Loucy (cell line): ENCODE measurements around the gene OPRL1.

Experiments used
- H2AFZ ChIP-seq: fragments of 200-600 bp; sonication (generic); 2 replicates; pipeline ENCODE4 v1.6.0; 2016; ENCODE audit warnings: antibody characterized with exemption, mild to moderate bottlenecking, low read length, moderate library complexity
- H3F3A ChIP-seq: fragments of 200-600 bp; 2 replicates; pipeline ENCODE4 v1.6.0; 2016; ENCODE audit warnings: antibody characterized with exemption, low read depth, mild to moderate bottlenecking
- H3K27me3 ChIP-seq: fragments of 200-600 bp; sonication (generic); 2 replicates; pipeline ENCODE4 v1.6.1; 2014; ENCODE audit warnings: low read length, mild to moderate bottlenecking; ENCODE audit not compliant: insufficient read depth, poor library complexity, severe bottlenecking
- H3K36me3 ChIP-seq: fragments of 200-600 bp; sonication (generic); 2 replicates; pipeline ENCODE4 v1.6.1; 2016; ENCODE audit warnings: low read length; ENCODE audit not compliant: insufficient read depth
- H3K4me1 ChIP-seq: fragments of 200-600 bp; sonication (generic); 2 replicates; pipeline ENCODE4 v1.5.1; 2014; ENCODE audit warnings: low read length, mild to moderate bottlenecking; ENCODE audit not compliant: insufficient read depth, poor library complexity, severe bottlenecking
- H3K4me2 ChIP-seq: fragments of 200-600 bp; sonication (generic); 2 replicates; pipeline ENCODE4 v1.6.0; 2014; ENCODE audit warnings: antibody characterized with exemption, low read length, low read depth, mild to moderate bottlenecking; ENCODE audit not compliant: poor library complexity, severe bottlenecking
- H3K4me3 ChIP-seq: fragments of 200-600 bp; sonication (generic); 2 replicates; pipeline ENCODE4 v1.5.1; 2014; ENCODE audit warnings: low read length, mild to moderate bottlenecking, mixed read lengths; ENCODE audit not compliant: poor library complexity, severe bottlenecking
- H3K79me2 ChIP-seq: fragments of 200-600 bp; sonication (generic); 2 replicates; pipeline ENCODE4 v1.6.1; 2014; ENCODE audit warnings: low read length; ENCODE audit not compliant: insufficient read depth
- H3K9ac ChIP-seq: fragments of 200-600 bp; sonication (generic); 2 replicates; pipeline ENCODE4 v1.6.0; 2014; ENCODE audit warnings: mild to moderate bottlenecking, low read depth, low read length, moderate library complexity; ENCODE audit not compliant: poor library complexity, severe bottlenecking
- H3K9me2 ChIP-seq: fragments of 200-600 bp; sonication (generic); replicated peaks from 2 replicates; pipeline ENCODE4 v1.6.1; 2016; ENCODE audit warnings: low read depth, low read length, mixed read lengths
- H3K9me3 ChIP-seq: fragments of 200-600 bp; sonication (generic); 2 replicates; pipeline ENCODE4 v1.6.1; 2014; ENCODE audit warnings: mild to moderate bottlenecking, antibody characterized with exemption, low read length, low read depth; ENCODE audit not compliant: insufficient read depth
- H4K20me1 ChIP-seq: fragments of 200-600 bp; sonication (generic); 2 replicates; pipeline ENCODE4 v1.6.0; 2014; ENCODE audit warnings: antibody characterized with exemption, low read length, mild to moderate bottlenecking; ENCODE audit not compliant: insufficient read depth, poor library complexity, severe bottlenecking
- CTCF ChIP-seq: fragments of 200-600 bp; sonication (generic); conservative IDR thresholded peaks from 2 replicates; pipeline ENCODE4 v1.5.1; 2014; ENCODE audit warnings: mild to moderate bottlenecking, antibody characterized with exemption, low read length
- EZH2phosphoT487 ChIP-seq: fragments of 200-600 bp; IDR thresholded peaks from 2 replicates; pipeline ENCODE4 v1.6.1; 2018; ENCODE audit warnings: antibody characterized with exemption, mild to moderate bottlenecking, moderate library complexity, borderline replicate concordance

Gene OPRL1

GRCh38 chr20:64044484-64045247 lies 35.2 kb upstream of the OPRL1 start:
- no peak for TF ChIP-seq EZH2phosphoT487
- TF ChIP-seq CTCF: no peak
- Histone ChIP-seq H3K4me1 (peaks cover 23% of the 10 kb centered on the region), H3K9ac (no peak overlapping the region), H3K4me3 (no peak overlapping the region), H3K27me3 (no peaks in the 10 kb centered on the region), H2AFZ (no peak overlapping the region), H3K9me2 (no peaks in the 10 kb centered on the region), H3K9me3 (no peaks in the 10 kb centered on the region), H3K36me3 (no peaks in the 10 kb centered on the region), H4K20me1 (no peaks in the 10 kb centered on the region), H3K79me2 (no peaks in the 10 kb centered on the region), H3K4me2 (no peak overlapping the region), H3F3A (no peaks in the 10 kb centered on the region)

GRCh38 chr20:64045346-64046011 lies 34.4 kb upstream of the OPRL1 start:
- Histone ChIP-seq H3K79me2 (no peaks in the 10 kb centered on the region), H3K36me3 (no peaks in the 10 kb centered on the region), H3F3A (no peaks in the 10 kb centered on the region), H3K4me2 (no peak overlapping the region), H4K20me1 (no peaks in the 10 kb centered on the region), H2AFZ (no peak overlapping the region), H3K27me3 (no peaks in the 10 kb centered on the region), H3K9me3 (no peaks in the 10 kb centered on the region), H3K9ac (no peak overlapping the region), H3K9me2 (no peaks in the 10 kb centered on the region), H3K4me1 (peaks cover 15% of the 10 kb centered on the region), H3K4me3 (no peak overlapping the region)
- TF ChIP-seq CTCF: no peak
- no peak for TF ChIP-seq EZH2phosphoT487

- Histone ChIP-seq H3K4me1 (peaks cover 4% of the 10 kb centered on the region), H2AFZ (no peak overlapping the region), H3K4me2 (no peak overlapping the region), H3K36me3 (no peaks in the 10 kb centered on the region), H3K9me3 (no peaks in the 10 kb centered on the region), H3K79me2 (no peaks in the 10 kb centered on the region), H4K20me1 (no peaks in the 10 kb centered on the region), H3K27me3 (no peaks in the 10 kb centered on the region), H3K4me3 (no peak overlapping the region), H3K9me2 (no peaks in the 10 kb centered on the region), H3F3A (no peaks in the 10 kb centered on the region), H3K9ac (no peak overlapping the region)
- no peak for TF ChIP-seq CTCF
- TF ChIP-seq EZH2phosphoT487: no peak
These were observed 32.9 kb upstream of the OPRL1 start for GRCh38 chr20:64047046-64047389.
